ENCODE measurements around the gene C2orf92.

C2orf92 gene

DNA sequence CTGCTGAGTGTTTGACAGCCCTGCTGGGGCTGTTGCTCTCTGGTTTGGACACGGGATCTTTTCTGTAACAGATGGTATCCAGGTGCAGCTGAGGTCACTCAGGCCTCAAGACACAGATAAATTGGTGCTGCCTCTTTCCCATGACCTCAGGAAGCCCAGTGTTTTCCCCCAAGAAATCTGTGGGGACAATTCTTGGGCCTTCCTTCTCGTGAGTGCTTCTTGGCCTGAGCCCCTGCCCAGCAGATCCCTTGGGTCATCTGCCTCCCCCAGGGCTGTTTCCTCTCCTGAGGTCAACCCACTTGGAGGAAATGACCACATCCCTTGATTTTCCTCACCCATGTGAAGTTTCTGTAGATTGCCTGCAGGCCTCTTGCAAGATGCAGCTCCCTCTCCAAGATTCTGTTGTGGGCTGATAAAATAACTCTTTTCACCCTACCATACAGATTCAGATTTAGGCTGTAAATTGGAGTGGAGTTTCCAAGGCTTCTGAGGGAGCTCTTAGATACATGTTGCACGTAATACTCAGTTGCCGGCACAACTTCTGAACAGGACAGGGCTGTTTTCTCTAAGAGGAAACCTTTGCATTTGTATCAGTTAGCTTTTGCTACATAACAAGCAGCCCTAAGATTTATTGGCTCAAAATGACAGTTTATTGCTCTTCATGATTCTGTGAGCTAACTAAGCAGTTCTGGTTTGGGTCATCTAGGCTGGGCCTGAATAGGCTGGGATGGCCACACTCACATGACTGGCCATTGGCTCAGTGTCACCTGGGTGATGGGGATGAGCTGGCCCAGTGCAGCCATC is 57.0 kb downstream of the C2orf92 start:
- H3K9me3 ChIP-seq (ENCODE audit: insufficient read depth, low read length): peaks cover 19% of the 10 kb centered on the region
- H3K4me3 ChIP-seq (ENCODE audit: insufficient read length, low read depth): no peak overlapping the region
- H3K4me1 ChIP-seq (ENCODE audit: insufficient read depth, insufficient read length): no peaks in the 10 kb centered on the region
- no peak for DNase-seq (ENCODE audit: low read depth, low spot score)
- no peak for TF ChIP-seq YY1 (IDR thresholded peaks at IDR 0.05; ENCODE audit: insufficient read depth, insufficient read length)
- TF ChIP-seq ZNF274 (IDR thresholded peaks at IDR 0.05; ENCODE audit: low read depth, low read length): no peak
- no peak for TF ChIP-seq SUZ12 (IDR thresholded peaks at IDR 0.05; ENCODE audit: extremely low read depth, insufficient read depth, insufficient read length)
- no peak overlapping the region for H3K9ac ChIP-seq (ENCODE audit: insufficient read length, low read depth)
- no peaks in the 10 kb centered on the region for H3K27me3 ChIP-seq (ENCODE audit: insufficient read depth, insufficient read length)
- H3K36me3 ChIP-seq (ENCODE audit: insufficient read depth, insufficient read length, low read length): no peaks in the 10 kb centered on the region

- Histone ChIP-seq H3K36me3 (ENCODE audit: insufficient read depth, insufficient read length, low read length) (no peaks in the 10 kb centered on the region), H3K9ac (ENCODE audit: insufficient read length, low read depth) (no peak overlapping the region)
- DNase-seq (ENCODE audit: low read depth, low spot score): no peak
Observed at GRCh38 chr2:97727296-97727695, 57.8 kb downstream of the C2orf92 start.

GRCh38 chr2:97728091-97728731 is 58.7 kb downstream of the C2orf92 start:
- Histone ChIP-seq H3K27me3 (ENCODE audit: insufficient read depth, insufficient read length) (no peaks in the 10 kb centered on the region), H3K9ac (ENCODE audit: insufficient read length, low read depth) (no peak overlapping the region), H3K9me3 (ENCODE audit: insufficient read depth, low read length) (peaks cover 19% of the 10 kb centered on the region), H3K36me3 (ENCODE audit: insufficient read depth, insufficient read length, low read length) (no peaks in the 10 kb centered on the region), H3K4me3 (ENCODE audit: insufficient read length, low read depth) (no peak overlapping the region), H3K4me1 (ENCODE audit: insufficient read depth, insufficient read length) (no peaks in the 10 kb centered on the region)
- no peak for TF ChIP-seq YY1 (IDR thresholded peaks at IDR 0.05; ENCODE audit: insufficient read depth, insufficient read length)
- no peak for TF ChIP-seq SUZ12 (IDR thresholded peaks at IDR 0.05; ENCODE audit: extremely low read depth, insufficient read depth, insufficient read length)
- TF ChIP-seq ZNF274 (IDR thresholded peaks at IDR 0.05; ENCODE audit: low read depth, low read length): no peak
- DNase-seq (ENCODE audit: low read depth, low spot score): no peak

More at GRCh38 chr2:97727296-97727695, 57.8 kb downstream of the C2orf92 start:
- TF ChIP-seq YY1 (IDR thresholded peaks at IDR 0.05; ENCODE audit: insufficient read depth, insufficient read length): no peak
- TF ChIP-seq SUZ12 (IDR thresholded peaks at IDR 0.05; ENCODE audit: extremely low read depth, insufficient read depth, insufficient read length): no peak
- TF ChIP-seq ZNF274 (IDR thresholded peaks at IDR 0.05; ENCODE audit: low read depth, low read length): no peak
- Histone ChIP-seq H3K27me3 (ENCODE audit: insufficient read depth, insufficient read length) (no peaks in the 10 kb centered on the region), H3K4me3 (ENCODE audit: insufficient read length, low read depth) (no peak overlapping the region), H3K9me3 (ENCODE audit: insufficient read depth, low read length) (peaks cover 19% of the 10 kb centered on the region), H3K4me1 (ENCODE audit: insufficient read depth, insufficient read length) (no peaks in the 10 kb centered on the region)

- TF ChIP-seq SUZ12 (IDR thresholded peaks at IDR 0.05; ENCODE audit: extremely low read depth, insufficient read depth, insufficient read length) (no peak), YY1 (IDR thresholded peaks at IDR 0.05; ENCODE audit: insufficient read depth, insufficient read length) (no peak), ZNF274 (IDR thresholded peaks at IDR 0.05; ENCODE audit: low read depth, low read length) (no peak)
- Histone ChIP-seq H3K4me3 (ENCODE audit: insufficient read length, low read depth) (no peak overlapping the region), H3K9me3 (ENCODE audit: insufficient read depth, low read length) (peaks cover 19% of the 10 kb centered on the region), H3K4me1 (ENCODE audit: insufficient read depth, insufficient read length) (no peaks in the 10 kb centered on the region), H3K27me3 (ENCODE audit: insufficient read depth, insufficient read length) (no peaks in the 10 kb centered on the region), H3K9ac (ENCODE audit: insufficient read length, low read depth) (no peak overlapping the region), H3K36me3 (ENCODE audit: insufficient read depth, insufficient read length, low read length) (no peaks in the 10 kb centered on the region)
- no peak for DNase-seq (ENCODE audit: low read depth, low spot score)
Observed at GRCh38 chr2:97730245-97730644, 60.7 kb downstream of the C2orf92 start.

GRCh38 chr2:97731274-97732020 is 61.9 kb downstream of the C2orf92 start:
- TF ChIP-seq ZNF274 (IDR thresholded peaks at IDR 0.05; ENCODE audit: low read depth, low read length) (no peak), SUZ12 (IDR thresholded peaks at IDR 0.05; ENCODE audit: extremely low read depth, insufficient read depth, insufficient read length) (no peak), YY1 (IDR thresholded peaks at IDR 0.05; ENCODE audit: insufficient read depth, insufficient read length) (no peak)

DNA sequence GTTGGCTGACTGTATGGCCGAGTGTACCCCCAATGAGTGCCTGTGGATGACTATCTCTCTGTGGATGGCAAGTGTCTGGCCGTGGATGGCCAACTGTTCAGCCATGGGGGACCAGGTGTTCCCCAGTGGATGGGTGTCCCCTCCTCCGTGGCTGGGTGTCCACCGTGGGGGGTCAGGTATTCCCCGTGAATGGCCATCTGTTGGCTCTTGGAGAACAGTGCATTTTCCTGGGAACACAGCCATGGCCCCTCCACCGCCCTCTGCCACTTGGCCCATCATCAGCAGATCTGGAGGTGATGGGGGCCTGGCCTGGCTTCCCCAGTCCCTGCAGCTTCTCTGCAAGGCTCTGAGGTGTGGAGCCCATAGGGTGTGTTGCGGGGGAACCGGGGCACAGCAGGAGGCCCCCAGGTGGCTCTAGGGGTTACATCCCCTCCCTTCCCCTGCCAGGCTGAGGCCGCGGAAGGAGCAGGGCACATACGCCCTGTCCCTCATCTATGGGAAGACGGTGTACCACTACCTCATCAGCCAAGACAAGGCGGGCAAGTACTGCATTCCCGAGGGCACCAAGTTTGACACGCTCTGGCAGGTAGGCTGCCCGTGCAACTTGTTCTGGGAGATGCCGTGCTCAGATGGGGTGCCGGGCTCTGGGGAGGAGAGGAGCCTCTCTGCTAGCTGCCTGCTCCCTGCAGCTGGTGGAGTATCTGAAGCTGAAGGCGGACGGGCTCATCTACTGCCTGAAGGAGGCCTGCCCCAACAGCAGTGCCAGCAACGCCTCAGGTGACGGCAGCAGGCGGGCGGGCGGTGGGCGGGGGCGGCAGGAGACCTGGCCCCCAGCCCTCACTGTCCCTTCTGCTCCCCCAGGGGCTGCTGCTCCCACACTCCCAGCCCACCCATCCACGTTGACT is 63.2 kb downstream of the C2orf92 start:
- H3K4me1 ChIP-seq (ENCODE audit: insufficient read depth, insufficient read length): no peaks in the 10 kb centered on the region

More at GRCh38 chr2:97731274-97732020, 61.9 kb downstream of the C2orf92 start:
- no peak for DNase-seq (ENCODE audit: low read depth, low spot score)
- Histone ChIP-seq H3K9ac (ENCODE audit: insufficient read length, low read depth) (no peak overlapping the region), H3K9me3 (ENCODE audit: insufficient read depth, low read length) (peaks cover 19% of the 10 kb centered on the region), H3K4me1 (ENCODE audit: insufficient read depth, insufficient read length) (no peaks in the 10 kb centered on the region), H3K27me3 (ENCODE audit: insufficient read depth, insufficient read length) (no peaks in the 10 kb centered on the region), H3K4me3 (ENCODE audit: insufficient read length, low read depth) (no peak overlapping the region), H3K36me3 (ENCODE audit: insufficient read depth, insufficient read length, low read length) (no peaks in the 10 kb centered on the region)

More for the DNA sequence above, 63.2 kb downstream of the C2orf92 start:
- no peak for TF ChIP-seq SUZ12 (IDR thresholded peaks at IDR 0.05; ENCODE audit: extremely low read depth, insufficient read depth, insufficient read length)
- no peak for TF ChIP-seq YY1 (IDR thresholded peaks at IDR 0.05; ENCODE audit: insufficient read depth, insufficient read length)
- TF ChIP-seq ZNF274 (IDR thresholded peaks at IDR 0.05; ENCODE audit: low read depth, low read length): no peak
- DNase-seq (ENCODE audit: low read depth, low spot score): no peak
- Histone ChIP-seq H3K36me3 (ENCODE audit: insufficient read depth, insufficient read length, low read length) (no peaks in the 10 kb centered on the region), H3K27me3 (ENCODE audit: insufficient read depth, insufficient read length) (no peaks in the 10 kb centered on the region), H3K9ac (ENCODE audit: insufficient read length, low read depth) (no peak overlapping the region), H3K9me3 (ENCODE audit: insufficient read depth, low read length) (peaks cover 14% of the 10 kb centered on the region), H3K4me3 (ENCODE audit: insufficient read length, low read depth) (no peak overlapping the region)

Data from NT2/D1 (cell line).